Stimulated activated CD8-positive, alpha-beta memory T cell treated with anti-CD3 and anti-CD28 coated beads, Interleukin-15, amount 100 ng/mL, for 24 hours (primary cell): Measurements from ENCODE around the gene HCST.

Experiments used
- DNase-seq: peaks from one replicate; pipeline ENCODE4 v3.0.0-alpha.2; 2020; ENCODE audit warnings: low read depth

Gene HCST

DNA sequence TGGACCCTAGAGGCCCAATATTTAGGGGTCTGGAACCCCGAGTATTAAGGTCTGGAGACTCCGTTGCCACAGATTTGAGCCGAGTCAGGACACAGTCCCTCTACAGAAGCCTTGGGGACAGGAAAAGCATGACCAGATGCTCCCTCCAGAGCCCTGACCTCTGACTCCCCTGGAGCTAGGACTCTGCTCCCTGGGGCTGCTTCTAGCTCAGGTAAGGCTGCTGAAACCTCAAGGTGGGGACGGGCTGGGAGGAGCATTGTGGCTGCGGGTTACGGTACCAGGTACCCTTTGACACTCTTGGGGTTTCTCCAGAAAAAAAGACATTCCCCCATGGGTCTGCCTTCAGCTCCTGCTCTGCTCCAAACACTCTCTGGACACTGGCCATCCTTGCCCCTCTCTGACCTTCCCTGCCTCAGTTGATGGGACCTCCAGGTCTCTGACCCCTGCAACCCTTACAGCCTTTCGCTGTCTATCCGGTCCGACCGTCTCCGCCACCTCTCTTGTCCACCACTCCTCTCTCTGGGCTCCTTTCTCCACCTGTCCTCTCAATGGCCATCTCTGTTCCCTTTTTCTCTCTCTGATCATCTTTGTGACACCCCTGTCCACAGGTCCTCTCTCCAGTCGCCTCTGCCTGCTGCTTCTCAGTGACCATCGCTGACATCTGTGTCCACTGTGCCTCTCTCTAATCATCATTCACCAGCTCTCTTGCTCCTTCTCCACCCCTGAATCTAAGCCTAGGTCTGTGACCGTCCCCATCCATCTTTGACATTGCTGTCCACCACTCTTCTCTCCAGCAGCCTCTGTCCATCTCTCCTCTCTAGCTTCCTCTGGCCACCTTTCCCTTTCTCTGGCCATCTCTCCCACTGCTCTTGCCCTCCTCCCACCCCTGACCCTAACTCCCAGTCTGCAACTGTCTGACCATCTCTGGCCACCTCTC, 35.3 kb downstream of the HCST start:
- DNase-seq, result no peak

DNA sequence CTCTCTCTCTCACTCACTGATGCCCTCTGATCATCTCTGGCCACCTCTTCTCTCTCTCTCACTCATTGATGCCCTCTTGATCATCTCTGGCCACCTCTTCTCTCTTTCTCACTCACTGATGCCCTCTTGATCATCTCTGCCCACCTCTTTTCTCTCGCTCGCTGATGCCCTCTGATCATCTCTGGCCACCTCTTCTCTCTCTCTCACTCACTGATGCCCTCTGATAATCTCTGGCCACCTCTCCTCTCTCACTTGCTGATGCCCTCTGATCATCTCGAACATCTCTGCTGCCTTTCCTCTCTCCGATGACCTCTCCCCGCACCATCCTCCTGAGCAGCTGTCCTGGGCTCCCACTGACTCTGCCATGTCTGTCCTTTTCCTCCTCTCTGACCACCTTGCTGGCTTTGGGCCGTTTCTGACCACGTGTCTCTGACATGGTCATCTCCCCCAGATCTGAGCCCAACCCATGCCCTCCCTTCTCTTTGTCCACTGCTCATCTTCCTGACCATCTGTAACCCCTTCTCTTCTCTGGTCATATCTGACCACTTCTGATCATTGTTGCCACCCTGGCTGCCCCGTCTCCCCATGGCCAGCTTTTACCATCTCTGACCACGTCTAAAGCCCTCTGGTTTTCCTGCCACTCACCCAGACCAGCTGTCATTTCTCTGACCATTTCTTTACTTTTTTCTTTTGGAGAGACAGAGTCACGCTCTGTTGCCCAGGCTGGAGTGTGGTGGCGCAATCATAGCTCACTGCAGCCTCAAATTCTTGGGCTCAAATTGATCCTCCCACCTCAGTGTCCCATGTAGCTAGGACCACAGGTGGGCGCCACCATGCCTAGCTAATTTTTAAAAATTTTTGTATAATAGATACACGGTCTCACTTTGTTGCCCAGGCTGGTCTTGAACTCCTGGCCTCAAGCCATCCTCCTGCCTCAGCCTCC, 36.2 kb downstream of the HCST start:
- no peak for DNase-seq

DNA sequence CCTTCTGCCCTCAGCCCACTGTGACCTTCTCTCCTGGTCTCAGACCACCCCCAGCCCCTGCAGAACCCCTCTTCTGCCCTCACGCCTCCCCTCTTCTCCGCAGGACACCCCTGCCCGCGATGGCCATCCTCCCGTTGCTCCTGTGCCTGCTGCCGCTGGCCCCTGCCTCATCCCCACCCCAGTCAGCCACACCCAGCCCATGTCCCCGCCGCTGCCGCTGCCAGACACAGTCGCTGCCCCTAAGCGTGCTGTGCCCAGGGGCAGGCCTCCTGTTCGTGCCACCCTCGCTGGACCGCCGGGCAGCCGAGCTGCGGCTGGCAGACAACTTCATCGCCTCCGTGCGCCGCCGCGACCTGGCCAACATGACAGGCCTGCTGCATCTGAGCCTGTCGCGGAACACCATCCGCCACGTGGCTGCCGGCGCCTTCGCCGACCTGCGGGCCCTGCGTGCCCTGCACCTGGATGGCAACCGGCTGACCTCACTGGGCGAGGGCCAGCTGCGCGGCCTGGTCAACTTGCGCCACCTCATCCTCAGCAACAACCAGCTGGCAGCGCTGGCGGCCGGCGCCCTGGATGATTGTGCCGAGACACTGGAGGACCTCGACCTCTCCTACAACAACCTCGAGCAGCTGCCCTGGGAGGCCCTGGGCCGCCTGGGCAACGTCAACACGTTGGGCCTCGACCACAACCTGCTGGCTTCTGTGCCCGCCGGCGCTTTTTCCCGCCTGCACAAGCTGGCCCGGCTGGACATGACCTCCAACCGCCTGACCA, 37.2 kb downstream of the HCST start:
- DNase-seq, result no peak

DNA sequence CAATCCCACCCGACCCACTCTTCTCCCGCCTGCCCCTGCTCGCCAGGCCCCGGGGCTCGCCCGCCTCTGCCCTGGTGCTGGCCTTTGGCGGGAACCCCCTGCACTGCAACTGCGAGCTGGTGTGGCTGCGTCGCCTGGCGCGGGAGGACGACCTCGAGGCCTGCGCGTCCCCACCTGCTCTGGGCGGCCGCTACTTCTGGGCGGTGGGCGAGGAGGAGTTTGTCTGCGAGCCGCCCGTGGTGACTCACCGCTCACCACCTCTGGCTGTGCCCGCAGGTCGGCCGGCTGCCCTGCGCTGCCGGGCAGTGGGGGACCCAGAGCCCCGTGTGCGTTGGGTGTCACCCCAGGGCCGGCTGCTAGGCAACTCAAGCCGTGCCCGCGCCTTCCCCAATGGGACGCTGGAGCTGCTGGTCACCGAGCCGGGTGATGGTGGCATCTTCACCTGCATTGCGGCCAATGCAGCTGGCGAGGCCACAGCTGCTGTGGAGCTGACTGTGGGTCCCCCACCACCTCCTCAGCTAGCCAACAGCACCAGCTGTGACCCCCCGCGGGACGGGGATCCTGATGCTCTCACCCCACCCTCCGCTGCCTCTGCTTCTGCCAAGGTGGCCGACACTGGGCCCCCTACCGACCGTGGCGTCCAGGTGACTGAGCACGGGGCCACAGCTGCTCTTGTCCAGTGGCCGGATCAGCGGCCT, 37.9 kb downstream of the HCST start:
- DNase-seq, result no peak

DNA sequence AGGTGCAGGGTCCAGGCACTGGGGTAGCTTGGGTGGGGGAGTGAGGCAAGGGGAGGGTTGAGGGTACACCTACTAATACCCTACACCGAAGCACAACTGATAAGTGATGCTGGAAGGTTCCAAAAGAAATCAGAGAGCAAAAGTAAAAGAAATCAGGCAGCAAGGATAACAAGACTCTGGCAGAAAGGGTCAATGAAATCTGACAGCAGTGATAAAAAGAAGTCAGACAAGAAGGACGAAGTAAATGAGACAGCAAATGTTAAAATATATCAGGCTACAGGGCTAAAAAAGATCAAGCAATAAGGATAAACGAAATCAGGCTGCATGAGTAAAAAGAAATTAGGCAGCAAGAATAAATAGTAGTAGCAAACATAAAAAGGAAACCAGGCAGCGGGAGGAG, 38.5 kb downstream of the HCST start:
- DNase-seq, result no peak

DNA sequence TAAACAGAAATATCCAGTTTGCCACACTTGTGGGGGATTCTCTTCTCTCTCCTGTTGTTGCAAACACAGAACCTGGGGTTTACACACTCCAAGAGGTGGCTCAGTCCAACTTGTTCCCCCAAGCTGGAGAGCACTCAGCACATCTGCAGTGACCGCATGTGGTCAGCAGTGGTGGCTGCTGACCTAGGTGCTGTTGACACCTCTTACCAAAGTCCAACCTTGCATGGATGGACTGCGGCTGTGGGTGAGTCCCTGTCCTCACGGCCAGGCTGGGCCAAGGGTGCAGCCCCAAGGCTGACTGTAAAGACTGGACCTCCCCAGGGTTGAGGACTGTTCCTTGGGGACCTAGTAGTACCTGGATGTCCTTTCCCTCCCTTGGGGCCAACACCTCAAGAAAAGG, 39.9 kb downstream of the HCST start:
- no peak for DNase-seq

DNA sequence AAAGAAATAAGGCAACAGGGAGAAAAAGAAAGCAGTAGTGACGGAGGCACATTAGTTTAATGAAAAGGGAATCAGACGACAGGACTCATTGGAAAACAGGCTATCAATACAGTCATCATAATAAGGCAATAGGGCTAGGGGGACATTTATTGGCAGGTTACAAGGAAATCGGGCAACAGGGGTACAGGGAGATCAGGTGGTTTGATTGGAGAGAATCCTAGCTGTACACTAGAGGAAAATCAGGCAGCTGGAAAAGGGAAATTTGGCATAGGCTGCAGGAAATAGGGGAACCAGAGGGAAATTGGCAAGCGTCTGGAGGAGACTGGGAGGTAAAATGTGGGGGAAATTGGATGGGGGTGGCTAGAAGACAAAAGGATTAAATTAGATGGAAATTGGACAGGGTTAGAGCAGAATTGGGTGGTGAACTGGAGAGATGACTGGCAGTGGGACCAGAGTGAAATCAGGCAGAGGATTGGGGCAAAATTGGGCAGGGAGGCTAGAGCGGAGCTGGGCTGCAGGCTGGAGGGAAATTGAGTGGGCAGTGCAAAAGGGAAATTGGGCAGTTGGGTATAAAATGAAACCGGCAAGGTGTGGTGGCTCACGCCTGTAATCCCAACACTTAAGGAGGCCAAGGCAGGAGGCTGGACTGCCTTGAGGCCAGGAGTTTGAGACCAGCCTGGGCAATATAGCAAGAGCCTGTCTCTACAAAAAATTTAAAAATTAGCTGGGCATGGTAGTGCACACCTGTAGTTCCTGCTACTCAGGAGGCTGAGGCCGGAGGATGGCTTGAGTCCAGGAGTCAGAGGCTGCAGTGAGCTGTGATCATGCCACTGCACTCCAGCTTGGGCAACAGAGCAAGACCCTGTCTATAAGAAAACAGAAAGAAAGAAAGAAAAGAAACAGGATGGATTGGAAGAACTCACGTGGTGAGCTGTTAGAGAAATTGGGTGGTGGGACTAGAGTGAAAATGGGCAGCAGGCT, 41.3 kb downstream of the HCST start:
- DNase-seq, result no peak

DNA sequence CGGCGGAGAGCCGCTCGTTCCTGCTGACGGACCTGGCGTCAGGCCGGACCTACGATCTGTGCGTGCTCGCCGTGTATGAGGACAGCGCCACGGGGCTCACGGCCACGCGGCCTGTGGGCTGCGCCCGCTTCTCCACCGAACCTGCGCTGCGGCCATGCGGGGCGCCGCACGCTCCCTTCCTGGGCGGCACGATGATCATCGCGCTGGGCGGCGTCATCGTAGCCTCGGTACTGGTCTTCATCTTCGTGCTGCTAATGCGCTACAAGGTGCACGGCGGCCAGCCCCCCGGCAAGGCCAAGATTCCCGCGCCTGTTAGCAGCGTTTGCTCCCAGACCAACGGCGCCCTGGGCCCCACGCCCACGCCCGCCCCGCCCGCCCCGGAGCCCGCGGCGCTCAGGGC, 42.2 kb downstream of the HCST start:
- no peak for DNase-seq

DNA sequence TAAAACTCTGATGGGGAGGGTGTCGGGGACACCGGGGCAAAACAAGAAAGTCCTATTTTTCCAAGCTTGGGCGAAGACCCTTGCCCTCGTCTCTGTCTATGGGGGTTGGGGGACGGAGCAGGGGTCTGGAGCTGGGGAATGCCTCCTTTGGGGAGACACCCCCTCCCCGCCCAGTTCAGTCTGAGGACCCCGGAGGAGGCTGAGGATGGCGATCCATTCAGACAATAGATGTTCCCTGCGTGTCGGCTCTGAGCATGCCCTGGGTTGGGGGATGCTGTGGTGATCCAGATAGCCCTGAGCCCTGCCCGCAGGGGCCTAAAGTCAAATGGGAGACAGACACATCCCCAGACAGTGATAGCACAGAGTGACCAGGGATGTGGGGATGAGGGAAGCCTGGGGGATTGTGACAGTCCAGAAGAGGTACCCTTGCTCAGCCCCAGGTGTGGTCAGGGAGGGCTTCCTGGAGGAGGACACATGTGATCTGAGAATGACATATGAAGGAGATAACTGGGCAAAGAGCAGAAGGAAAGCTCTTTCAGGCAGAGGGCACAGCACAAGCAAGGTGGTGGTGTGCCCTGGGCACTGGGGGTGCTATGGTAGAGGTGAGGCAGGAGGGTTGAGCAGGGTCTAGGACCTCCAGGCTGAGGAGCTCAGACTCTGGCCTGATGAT, 42.9 kb downstream of the HCST start:
- no peak for DNase-seq

DNA sequence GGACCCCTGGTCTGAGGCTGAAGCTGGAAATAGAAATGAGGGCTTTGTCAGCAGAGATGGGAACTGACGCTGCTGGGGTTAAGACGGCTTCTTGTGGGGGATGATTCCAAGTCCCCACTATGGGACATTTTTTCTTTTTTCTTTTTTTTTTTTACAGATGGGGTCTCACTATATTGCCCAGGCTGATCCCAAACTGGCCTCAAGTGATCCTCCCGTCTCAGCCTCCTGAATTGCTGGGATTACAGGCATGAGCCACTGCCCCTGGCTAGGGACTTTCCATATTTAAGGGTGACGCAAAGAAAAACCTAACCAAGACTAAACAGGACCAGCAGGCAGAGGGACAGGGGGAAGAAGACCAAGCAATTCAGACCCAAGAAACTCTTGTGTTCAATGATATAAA, 43.9 kb downstream of the HCST start:
- no peak for DNase-seq

DNA sequence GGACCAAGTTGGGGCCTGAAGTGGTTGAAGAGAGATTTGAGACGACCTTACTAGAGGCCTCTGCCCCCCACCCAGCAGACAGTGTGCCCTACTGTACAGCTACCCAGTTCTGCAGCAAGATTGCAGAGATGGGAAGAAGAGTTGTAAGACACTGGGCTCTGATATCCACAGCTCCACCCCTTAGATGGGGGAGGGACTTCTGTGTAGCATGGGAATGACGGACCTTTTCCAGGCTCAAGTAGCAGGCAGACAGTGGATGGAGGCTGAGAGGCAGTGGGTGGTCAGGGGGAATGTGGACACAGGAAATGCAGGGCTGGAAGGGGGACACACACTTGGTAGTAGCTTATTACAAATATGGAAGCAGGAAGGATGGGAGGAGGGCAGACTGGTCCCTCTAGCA, 46.8 kb downstream of the HCST start:
- DNase-seq, result no peak
